Epithelial cell of prostate (primary cell): Measurements from ENCODE around the gene HOXB3.

Experiments
- DNase-seq: peaks from one replicate; pipeline ENCODE4 v3.0.0-alpha.2; 2011; ENCODE audit warnings: low read depth, low spot score
- H3K27ac ChIP-seq: fragments of 450-650 bp; 2 replicates; pipeline ENCODE4 v1.5.1; 2017; ENCODE audit warnings: mild to moderate bottlenecking

Gene HOXB3

DNA sequence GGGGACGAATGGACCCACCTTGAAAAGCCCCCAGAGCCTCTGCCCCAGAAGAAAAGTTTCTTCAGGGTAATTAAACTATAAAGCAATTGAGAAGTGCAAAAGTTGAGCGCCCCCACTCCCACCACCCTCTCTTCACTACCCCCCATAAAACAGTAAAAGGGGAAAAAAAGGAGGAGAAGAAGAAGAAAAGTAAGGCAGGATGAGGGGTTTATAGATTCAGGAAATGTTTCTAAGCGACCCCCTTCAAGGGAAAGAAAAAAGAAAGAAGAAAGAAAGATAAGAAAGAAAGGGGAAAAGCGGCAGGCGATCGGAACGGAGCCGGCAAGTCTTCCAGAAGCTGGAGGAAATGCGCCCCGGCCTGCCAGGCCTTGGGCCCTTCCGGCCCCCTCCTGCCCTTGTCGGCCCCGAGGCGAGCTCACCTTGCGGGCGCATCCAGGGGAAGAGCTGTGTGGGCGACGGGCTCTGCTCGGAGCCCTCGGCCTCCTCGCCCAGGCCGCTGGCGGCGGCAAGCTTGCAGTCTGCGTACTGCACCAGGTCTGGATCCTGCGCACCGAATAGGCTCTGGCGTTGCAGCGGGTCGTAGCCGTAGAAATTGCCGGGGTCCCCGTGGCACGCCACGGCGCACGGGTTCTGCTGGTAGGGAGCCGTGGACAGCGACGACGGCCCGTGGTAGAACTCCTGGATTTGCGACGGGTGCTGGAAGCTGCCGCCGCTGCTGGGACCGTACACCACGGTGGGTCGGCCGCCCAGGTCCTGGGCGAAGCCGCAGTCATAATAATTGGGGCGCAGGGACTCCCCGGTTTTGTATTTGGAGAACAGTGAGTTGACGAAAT, 24.0 kb upstream of the HOXB3 start:
- no peak for DNase-seq
- H3K27ac ChIP-seq = no peak overlapping the region

DNA sequence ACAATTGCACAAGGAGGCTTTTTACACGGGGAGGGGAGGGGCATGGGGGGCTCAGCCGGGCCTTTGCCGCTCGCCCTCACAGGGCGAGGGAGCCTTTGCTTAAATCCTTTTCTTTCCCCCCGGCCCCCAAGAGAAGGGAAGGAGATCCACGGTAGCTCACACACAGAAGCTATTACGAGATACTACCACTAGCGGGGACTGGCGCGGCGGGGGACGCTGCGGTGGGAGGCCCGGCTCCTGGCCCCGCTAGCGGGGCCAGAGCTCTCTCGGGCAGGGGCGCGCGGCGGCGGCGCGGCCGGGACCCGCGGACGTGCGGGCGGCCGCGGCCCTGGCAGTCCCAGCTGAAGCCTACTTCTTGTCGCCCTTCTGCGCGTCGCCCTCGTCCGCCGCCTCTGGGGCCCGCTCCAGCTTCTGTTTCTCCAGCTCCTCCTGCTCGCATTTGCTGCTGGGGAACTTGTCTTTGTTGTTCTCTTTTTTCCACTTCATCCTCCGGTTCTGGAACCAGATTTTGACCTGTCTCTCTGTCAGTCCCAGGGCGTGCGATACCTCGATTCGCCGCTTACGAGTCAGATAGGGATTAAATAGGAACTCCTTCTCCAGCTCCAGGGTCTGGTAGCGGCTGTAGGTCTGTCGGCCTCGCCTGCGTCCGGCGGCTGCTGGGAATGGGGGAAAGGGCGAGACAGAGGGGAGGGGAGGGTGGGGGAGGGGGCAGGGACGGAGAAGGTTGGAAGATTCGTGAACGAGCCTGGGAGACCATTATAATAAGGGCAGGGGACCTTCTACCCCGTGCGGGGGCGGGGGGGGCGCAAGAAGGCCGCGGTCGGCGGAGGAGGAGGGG, 23.0 kb upstream of the HOXB3 start:
- DNase-seq = no peak

GRCh38 chr17:48612456-48612853, 22.4 kb upstream of the HOXB3 start:
- no peak for DNase-seq
- H3K27ac ChIP-seq = peak overlapping the region; percentile 57

More for the DNA sequence above, 23.0 kb upstream of the HOXB3 start:
- peak overlapping the region; percentile 57 for H3K27ac ChIP-seq

DNA sequence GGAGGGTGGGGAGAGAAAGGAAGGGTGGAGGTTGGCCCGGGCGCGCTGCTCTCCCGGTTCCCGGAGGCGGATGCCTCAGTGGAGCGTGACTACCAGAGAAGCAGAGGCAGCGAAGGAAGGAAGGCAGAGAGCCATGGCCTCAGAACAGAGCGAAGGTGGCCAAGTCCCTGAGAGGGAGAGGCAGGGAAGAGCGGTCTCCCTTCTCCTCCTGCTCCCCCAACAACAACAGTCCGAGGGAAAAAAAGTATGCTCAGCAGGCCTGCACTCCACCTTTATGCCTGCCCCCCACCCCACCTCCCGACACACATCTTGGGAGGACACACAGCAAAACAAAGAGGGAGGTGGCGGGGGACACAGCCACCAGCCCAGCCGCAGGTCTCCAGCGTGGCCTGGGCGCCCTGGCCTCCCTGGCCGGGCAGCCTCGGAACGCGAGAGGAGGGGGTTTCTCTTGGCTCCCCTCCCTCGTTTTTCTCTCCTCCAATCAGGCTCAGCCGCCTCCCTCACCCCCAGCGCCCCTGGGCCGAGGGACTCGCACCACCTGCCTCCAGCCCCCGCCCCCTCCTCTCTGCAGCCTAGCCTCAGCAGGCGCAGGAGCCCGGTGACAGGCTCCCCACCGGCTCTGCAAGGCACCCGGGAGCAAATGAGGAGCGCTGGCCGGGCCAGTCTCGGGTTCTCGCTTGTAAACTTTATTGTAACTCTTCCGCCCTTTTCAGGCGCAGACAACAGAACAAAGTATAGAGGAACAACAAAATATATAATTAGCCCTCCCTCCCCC, 21.8 kb upstream of the HOXB3 start:
- peak overlapping the region; percentile 57 for H3K27ac ChIP-seq
- DNase-seq = no peak

GRCh38 chr17:48611213-48611612, 21.2 kb upstream of the HOXB3 start:
- no peak for DNase-seq
- H3K27ac ChIP-seq = peak overlapping the region; percentile 57

DNA sequence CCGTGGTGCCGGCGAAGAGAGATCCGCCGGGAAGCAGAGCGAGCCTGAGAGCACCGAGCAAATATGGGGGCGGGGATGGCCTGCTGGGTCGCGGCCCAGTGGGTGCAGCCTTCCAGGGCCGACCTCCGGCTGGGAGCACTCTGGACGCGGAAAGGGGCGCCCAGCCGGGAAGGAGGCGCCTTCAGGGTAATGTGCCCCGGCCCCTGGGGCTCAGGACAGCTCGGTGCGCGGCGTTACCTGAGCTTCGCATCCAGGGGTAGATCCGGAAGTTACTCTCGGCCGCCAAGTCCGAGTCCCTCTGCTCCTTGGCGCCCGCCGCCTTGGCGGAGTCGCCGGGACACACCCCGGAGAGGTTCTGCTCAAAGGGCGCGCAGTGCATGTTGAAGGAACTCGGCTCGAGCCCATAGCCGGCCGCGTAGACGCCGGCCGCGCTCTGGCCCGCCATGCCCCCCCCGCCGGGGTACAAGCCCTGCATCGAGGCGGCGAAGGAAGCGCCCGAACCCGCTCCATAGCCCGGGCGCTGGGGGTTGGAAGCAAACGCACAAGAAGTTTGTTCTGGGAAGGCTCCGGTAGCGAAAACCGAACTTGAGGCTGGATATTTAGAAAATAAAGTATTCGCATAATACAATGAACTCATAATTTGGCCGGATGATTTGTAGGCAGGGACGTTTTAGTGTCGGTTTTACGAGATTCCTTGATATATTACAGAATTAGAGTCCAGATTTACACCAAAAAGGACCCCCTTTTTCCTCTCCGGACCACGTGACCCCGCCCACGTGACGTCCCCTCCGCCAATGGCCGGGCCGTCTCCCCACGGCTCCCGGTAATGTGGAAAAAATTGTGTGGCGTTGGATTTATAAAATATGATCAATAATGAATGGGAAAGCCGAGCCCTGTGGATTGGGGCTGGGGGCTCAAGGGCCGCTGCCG, 20.5 kb upstream of the HOXB3 start, which contains the start of gene HOXB7:
TSS of gene HOXB7 (minus strand) at position 736 of the 930 bp plus-strand sequence. CDS start at position 637, 99 bp downstream.
- peak within 1 kb of the TSS; percentile 57 for H3K27ac ChIP-seq
- DNase-seq = no peak

GRCh38 chr17:48609759-48610281, 19.8 kb upstream of the HOXB3 start:
- peak overlapping the region; percentile 57 for H3K27ac ChIP-seq
- DNase-seq = no peak

GRCh38 chr17:48609033-48609432, 19.0 kb upstream of the HOXB3 start:
- H3K27ac ChIP-seq = no peak overlapping the region
- no peak for DNase-seq

- DNase-seq = no peak
- H3K27ac ChIP-seq = no peak overlapping the region
Measured at GRCh38 chr17:48608494-48608834, 18.4 kb upstream of the HOXB3 start.

DNA sequence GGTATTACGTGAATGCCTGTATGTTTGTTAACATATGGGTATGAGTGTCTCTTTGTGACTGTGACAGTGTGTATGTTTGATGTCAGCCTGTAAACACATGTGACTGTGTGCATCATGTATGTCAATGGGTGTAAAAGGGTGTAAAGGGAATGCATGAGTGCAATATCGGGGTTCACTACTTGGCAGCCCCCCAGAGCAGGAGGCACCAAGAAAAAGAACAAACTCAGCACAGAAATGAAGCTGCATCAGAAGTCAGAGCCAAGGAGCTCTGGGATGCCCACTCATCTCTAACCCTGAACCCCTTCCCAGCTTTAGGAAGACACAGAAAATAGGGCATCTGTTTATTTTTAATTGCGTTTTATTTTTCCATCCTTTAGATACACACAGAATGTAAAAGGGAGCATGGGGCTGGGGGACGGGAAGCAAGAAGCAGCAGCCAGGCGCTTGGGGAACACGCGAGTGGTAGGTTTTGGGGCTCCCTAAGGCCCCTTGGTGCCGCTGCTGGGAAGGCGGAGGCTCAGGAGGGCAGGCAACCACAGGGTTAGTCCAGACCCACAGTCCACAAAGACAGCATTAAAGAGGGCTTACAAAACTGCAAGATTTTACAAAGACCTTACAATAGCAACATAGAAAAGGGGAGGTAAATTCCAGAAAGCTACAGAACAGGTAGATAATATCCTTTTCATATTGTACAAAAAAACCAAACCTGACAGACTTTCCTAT, 17.0 kb upstream of the HOXB3 start:
- DNase-seq = no peak
- no peak overlapping the region for H3K27ac ChIP-seq

DNA sequence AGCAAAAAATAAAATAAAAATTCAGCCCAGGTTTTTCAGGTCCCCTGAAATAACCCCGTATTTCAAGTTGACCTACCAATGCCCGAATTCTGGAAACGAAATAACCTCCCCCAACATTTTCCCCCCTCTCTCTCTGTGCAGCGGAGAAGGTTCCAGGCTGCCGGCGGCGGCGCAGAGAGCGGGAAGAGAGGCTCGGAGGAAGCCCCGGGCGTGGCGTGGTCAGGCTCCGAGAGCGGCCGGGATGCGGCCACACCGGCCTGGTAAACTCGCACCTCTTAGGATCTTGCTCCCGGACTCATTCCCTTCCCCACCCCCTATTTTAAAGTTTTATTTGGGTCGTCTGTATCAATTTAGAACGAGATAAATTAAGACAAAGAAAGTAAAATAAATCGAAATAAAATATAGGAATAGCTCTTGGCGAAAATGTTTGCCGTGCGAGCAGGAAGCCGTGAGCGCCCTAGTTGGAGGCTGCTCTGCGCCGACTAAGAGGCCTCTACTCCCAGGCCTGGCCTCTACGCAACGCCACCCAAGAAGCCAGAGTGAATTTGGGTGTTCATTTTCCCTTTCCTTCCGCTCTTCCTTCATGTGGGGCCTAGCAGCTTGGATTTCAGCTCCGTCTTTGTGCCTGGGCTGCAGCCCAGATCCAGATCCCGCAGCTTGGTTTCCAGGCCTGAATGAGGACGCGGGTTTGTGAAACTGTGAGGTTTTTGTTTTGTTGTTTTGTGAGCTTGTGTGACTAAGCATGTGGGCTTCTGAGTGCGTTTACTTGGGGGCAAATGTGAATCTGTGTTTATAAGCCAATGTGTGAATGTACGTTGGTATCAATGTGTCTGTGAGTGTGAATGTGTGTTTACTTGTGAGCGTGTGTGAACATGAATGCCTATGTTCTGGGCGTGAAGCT, 16.2 kb upstream of the HOXB3 start:
- H3K27ac ChIP-seq = no peak overlapping the region
- no peak for DNase-seq

DNA sequence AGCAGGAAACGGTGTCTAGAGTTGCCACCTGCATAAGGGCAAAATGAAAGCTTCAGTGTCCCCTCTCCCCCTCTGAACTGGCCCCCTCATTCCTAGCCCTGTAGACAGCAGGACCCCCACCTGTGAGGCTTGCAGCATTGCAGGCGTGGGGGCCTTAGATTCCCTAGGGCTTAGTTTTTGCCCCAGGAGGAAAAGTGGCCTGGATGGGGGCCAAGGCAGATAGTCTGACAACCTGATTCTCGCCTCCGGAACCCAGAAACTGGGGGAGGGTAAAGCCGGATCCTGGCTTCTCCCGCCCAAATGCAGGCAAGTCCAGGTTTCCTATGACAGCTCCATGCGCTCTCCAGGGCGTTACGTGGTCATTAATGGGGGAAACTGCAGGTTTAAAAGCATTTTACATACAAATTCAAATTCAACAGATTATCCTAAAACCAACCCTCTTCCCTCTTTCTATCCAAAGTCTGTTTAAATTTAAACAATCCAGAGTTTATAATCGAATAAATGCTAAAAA, 15.4 kb upstream of the HOXB3 start:
- H3K27ac ChIP-seq = peak overlapping the region; percentile 78
- no peak for DNase-seq

- DNase-seq = no peak
- peak within 1 kb of the TSS; percentile 78 for H3K27ac ChIP-seq
Measured at GRCh38 chr17:48604770-48605329, 14.8 kb upstream of the HOXB3 start, which contains the start of gene HOXB6. Gene HOXB6 (minus strand): TSS chr17:48604986. CDS start chr17:48598150, 6,836 bp downstream.

DNA sequence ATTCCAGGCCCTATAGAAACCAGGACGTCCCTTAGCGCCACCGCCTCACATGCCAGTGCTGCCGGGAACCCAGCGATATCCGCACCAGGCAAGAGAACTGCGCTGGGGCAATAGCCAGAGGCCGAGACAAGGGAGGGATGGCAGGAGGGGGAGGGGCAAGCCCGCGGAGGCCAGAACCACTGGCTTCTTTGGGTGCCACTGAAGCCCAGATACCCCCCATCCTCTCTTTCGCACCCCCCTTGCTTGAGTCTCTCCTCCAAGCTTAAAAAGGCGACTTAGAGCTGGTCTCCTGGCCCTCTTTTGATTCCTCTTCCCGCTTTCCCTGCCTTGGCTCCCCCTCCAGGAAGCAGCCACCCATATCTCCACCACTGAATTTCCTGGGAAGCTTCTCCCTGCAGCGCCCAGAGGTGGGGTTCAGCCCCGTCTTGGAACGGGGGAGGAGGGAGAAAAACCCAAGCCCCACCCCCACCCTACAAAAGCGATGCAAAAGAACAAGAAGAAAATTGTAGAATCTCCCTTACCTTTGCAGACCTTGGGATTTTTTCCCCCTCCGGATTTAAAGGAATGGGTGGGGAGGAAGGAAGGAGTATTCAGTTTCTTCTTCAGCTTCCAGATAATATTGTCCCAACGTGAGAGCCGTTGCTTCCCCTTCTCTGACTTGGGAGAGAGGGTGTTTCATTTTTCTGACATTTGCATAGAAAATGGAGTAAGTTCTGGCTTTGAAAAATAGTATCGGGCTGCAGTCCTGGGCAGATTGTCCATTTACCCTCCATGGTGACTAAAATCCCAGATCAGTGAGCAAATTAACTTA, 14.1 kb upstream of the HOXB3 start:
- peak overlapping the region; percentile 78 for H3K27ac ChIP-seq
- no peak for DNase-seq

DNA sequence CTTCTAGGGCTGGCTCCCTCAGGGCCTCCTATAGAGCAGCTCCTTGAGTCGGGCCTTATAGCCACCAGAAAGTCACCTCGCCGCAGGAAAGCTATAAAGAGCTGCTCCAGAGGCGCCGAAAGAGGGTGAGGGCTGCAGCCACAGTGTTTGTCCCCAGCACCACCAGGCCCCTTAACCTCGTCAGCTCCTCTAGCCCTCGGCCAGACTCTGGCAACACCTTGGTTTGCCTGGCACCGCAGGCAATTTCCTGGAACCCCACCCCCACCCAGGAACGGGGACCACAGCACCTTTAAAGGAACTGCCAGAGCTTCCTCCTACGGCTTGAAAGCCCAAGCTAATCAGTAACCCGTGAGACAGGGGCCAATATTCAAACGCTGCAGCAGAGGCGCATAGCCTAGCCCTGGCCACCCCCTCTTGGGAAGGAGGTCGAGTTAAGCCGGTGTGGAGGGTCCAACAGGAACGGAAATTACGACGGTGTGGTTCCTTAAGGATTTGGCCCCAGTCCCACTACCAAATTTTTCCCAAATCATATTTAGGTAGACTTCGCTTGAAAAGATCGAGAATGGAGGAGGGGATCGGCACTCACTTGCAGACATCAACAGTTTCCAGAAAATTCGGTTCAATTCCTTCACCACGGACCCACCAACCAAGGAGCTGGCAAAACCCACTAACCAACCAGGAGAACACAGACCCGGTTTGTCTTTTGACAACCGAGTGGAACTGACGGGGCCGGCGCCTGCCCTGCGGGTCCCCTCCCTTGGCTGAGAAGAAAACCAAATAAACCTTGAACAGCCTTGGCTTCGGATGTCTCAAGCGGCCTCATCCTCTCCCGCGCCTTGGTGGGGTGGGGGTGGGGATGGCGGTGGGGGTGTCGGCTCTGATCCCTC, 11.7 kb upstream of the HOXB3 start:
- DNase-seq = no peak
- H3K27ac ChIP-seq = no peak overlapping the region
